ENCODE data around the gene IL19.

IL19 gene, protein sequence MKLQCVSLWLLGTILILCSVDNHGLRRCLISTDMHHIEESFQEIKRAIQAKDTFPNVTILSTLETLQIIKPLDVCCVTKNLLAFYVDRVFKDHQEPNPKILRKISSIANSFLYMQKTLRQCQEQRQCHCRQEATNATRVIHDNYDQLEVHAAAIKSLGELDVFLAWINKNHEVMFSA

DNA sequence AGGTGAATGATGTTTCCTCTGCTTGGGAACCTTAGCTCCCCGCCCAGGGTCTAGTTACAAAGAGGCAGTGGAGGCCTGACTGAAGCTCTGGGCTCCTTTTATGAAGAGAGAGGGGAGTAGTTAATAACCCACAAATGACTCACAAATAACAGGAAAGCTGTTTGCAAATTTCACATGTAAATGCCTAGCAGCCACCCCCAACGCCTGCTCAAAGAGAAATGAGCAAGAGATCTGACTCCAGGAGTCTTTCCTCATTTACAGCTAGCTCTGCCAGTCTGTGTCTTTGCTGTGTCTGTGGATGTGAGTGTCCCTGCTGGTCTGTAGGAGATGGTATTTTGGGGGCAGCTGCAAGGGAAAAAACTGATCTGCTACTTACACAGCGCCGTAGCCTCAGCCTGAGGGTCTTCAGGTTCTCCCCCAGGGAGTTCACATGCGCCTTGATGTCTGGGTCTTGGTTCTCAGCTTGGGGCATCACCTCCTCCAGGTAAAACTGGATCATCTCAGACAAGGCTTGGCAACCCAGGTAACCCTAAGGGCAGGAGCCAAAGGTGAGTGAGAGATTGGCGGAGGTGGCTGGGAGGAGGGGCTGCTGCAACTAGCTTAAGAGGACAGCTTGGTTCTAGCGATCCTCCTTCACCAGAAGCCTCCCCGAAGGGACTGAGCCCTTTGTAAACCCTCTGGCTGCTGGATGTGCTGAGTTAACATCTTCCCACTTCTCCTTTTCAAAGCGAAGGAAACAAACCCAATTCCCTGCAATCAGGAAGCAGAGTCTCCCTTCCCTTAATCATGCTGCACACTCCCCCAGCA lies at the start of gene IL19:
IL19 (plus strand) TSS at position 243 of the 807 bp plus-strand sequence. CDS start 65,890 bp downstream, outside the sequence.
- no peak for FAIRE-seq

DNA sequence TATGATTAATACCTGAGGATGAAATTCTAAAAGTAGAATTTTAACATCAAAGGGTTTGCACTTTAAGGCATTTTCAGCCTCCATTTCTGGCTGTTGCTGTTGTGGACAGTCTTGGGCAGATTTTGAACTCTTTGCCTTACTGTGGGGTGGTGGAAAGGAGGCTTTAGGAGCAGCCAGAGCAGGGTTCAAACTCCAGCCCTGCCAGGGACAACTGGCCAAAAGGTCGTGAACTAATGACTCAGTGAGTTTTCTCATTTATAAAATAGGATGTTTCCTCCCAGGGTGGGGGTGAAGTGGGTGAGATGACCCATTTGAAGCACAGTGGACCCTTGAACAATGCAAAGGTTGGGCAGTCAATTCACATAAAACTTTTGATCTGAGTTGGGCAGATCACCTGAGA lies 49.1 kb upstream of the IL19 start:
- FAIRE-seq: no peak

DNA sequence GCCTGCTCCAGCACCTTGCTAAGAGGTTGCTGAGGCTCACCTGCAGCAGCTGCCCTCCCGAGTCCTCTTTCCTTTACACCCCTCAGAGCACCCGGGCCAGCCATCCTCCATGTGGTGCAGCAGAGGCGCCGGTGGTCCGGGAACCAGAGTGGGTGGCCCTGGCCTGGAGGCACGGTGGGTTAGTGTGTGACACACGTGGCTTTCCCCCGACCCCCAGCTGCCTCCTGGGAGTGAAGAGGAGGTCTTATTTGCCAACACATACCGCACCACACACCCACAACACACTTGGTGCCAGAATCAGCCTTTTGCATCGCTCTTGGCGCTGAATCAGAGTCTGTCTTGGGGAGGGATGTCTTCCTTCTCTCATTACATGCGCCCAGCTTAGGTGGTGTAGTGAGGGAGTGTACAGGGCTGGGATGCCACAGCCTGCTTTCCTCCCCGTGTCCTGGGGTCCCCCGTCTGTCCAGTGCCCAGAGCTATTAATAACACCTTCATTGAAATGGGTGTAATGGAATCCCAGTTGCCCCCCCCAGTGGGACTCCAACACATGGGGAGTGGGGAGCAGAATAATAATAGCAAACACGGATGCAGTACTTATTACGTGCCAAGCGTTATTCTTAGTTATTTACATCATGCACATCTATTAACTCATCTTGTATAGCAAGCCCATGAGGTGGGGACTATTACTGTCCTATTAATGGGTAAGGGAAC lies 47.7 kb upstream of the IL19 start:
- no peak for FAIRE-seq

GRCh38 chr1:206723462-206723804 lies 47.1 kb upstream of the IL19 start:
- no peak for FAIRE-seq

DNA sequence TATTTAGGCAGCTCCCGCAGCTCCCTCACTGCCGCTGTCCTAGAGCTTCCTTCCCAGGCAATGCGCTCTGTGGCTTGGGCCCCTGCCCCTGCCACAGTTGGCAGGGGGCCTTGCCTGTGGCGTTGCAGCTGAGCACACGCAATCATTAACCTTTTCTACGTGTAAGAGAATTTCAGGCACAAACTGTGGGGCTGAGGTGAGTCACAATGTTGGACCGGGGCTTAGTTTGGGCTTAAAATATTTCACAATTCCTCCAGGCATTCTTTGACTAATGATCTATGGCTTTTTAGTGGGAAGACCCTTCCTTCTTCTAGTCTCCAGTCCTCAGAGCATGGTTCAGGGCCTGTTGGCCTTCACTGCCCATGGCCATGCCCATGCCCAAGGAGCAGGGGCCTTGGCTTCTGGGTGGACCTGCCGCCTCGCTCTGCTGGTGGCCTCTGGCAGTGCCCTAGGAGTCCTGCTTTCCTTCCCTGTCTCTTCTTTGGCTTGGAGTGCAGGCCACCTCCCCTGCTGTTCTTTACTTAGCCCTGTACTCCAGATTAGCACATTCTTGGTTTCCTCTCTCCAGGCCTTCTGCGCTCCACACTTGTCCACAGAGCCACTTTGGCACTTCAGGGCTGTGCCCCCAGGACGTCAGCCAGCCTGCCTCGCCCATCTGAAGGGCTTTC lies 46.6 kb upstream of the IL19 start:
- FAIRE-seq: no peak

GRCh38 chr1:206725109-206725963 lies 45.2 kb upstream of the IL19 start:
- no peak for FAIRE-seq

DNA sequence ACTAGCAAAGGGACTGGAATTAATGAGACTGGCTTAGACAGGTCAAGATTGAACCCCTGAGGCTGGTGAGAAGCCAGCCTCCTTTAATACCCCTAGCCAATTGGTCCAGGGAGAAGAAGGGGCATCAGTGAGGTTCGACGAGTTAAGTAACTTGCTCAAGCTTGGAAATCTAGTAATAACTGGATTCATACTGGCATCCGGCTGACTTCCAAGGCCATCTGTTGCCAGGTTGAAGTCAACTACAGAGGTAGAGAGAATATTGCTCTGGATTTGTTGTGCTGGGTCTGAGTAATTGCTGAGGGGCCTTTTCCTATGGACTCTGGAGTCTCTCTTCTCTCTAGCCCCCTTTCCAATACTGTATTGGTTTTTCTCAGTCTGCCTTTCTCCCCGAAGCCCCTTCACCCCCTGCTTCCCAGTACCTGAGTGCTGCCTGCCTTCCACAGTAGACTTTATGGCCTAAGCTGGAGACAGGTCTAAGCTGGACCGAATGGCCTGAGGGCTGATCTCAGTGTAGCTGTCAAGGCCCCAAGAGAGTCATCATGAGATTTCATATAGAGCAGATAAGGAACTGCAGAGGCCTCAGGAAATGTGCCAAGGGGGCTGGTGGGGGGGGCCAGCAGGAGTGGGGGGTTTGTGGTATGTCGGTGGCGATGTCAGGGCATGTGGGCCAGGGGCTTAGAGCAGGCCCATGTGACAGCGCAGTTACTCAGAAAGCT lies 42.4 kb upstream of the IL19 start:
- FAIRE-seq: no peak

- no peak for FAIRE-seq
These were observed 41.9 kb upstream of the IL19 start for GRCh38 chr1:206728697-206728987.

DNA sequence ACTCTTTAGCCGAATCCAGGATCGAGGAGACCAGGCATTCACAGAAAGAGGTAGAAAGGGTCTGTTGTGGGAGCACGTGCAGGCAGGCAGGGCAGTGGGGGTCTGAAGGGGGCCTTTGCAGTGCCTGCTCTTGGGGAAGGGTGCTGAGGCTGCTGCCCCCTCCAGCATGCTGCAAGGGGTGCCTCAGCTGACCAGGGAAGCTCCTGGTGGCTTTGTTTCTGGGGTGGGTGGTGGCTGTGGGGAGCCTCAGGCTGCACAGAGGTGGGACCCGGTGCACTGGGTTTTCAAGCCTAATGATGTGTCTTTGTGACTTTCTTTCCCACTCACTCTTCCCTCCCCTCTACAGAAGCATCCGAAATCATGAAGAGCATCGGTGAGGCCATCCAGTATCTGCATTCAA lies 41.5 kb upstream of the IL19 start:
- FAIRE-seq: no peak

DNA sequence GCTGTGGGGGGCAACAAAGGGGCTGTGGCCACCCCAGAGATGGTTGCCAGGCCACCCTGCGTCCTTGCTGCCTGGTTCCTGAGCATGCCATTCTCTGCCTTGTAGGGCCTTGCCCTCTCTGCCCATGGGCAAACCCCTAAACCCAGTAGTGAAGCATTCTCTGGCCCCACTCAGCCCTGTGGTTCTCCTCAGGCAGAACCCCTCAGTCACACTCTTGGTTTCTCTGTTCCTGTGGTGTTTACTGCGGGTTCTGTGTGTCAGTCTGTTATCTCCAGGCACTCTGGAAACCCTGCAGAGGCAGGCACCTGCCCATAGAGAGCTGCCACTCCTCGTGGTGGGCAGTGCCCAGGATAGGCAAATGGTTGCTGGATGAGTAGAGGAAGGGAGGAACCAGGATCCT lies 41.1 kb upstream of the IL19 start:
- FAIRE-seq: no peak

DNA sequence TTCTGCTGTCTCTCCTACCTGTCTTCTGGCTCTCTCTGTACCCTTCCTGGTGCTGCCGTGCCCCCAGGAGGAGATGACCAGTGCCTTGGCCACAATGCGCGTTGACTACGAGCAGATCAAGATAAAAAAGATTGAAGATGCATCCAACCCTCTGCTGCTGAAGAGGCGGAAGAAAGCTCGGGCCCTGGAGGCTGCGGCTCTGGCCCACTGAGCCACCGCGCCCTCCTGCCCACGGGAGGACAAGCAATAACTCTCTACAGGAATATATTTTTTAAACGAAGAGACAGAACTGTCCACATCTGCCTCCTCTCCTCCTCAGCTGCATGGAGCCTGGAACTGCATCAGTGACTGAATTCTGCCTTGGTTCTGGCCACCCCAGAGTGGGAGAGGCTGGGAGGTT lies 38.1 kb upstream of the IL19 start:
- FAIRE-seq: no peak

DNA sequence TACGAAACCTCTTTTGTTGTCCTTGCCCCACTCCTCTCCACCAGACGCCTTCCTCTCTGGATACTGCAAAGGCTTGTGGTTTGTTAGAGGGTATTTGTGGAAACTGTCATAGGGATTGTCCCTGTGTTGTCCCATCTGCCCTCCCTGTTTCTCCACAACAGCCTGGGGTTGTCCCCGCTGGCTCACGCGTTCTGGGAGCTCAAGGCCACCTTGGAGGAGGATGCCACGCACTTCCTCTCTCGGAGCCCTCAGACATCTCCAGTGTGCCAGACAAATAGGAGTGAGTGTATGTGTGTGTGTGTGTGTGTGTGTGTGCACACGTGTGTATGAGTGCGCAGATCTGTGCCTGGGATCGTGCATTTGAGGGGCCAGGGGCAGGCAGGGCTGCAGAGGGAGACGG lies 37.6 kb upstream of the IL19 start:
- no peak for FAIRE-seq

- FAIRE-seq: no peak
These were observed 36.0 kb upstream of the IL19 start for GRCh38 chr1:206734499-206735142.

DNA sequence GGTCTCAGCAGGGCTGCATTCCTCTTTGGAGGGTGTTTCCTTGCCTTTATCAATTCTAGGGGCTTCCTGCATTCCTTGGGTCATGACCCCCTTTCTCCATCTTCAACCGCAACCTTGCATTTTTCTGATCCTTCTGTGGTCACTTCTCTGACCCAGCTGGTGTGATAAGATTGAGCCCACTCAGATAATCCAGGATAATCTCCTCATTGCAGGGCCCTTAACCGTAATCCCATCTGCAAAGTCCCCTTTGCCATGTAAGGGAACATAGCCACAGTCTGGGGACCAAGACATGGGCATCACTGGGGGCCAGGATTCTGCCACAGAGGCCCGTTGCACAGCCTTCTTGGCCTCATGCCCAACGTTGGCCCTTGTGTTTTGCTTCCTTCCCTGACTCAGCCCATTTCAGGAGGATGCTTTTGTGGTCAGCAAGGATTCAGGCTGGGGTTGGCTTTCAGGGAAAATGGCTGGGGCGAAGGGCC lies 35.0 kb upstream of the IL19 start:
- no peak for FAIRE-seq

GRCh38 chr1:206736878-206737728 lies 33.5 kb upstream of the IL19 start:
- FAIRE-seq: no peak

DNA sequence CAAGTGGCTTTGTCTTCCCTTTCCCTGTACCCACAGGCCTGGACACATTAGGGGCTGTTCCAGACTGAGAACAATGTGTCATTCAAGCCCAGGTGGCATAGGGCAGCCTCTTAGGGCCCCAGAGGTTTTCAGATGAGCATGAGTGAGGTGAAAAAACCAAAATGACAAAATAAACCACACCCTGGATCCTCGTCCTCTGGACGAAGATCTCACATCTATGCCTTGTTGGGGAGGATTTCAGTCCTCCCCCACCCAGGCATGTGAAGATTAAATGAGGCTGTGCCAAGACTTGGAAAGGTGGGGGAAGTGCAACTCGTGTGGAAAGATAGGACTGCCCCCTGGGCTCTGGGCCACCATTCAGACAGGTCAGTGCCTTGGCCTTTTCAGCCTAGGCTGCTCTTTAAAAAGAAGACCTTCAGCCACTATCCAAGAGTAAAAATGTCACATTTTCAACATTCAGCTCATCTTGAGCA lies 32.8 kb upstream of the IL19 start:
- no peak for FAIRE-seq

GRCh38 chr1:206738370-206739366 lies 31.9 kb upstream of the IL19 start:
- FAIRE-seq: no peak

GRCh38 chr1:206739411-206740076 lies 31.0 kb upstream of the IL19 start:
- no peak for FAIRE-seq
